ENCODE measurements around the gene HRK.

The HRK gene

GRCh38 chr12:116881325-116881876 lies at the start of gene HRK:
HRK (minus strand) TSS chr12:116881441; CDS start chr12:116881307, 134 bp downstream.
- DNase-seq: no peak

GRCh38 chr12:116929885-116930284 lies 48.6 kb upstream of the HRK start:
- no peak for DNase-seq

DNA sequence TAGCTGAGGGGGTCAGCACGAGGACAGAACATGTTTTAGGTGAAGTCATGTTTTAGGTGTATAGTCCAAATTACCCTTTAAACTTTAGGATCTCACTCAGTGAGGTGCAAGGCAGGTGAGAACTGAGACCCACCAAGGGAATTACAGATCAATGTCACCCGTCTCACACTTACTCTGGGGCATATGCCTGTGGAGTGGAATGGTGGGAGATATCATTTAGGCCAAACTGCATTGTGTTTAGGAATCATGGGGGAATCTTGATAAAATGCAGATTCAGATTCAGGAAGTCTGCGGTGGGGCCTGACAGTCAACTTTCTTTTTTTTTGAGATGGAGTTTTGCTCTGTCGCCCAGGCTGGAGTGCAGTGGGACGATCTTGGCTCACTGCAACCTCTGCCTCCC lies 47.3 kb upstream of the HRK start:
- DNase-seq: no peak

DNA sequence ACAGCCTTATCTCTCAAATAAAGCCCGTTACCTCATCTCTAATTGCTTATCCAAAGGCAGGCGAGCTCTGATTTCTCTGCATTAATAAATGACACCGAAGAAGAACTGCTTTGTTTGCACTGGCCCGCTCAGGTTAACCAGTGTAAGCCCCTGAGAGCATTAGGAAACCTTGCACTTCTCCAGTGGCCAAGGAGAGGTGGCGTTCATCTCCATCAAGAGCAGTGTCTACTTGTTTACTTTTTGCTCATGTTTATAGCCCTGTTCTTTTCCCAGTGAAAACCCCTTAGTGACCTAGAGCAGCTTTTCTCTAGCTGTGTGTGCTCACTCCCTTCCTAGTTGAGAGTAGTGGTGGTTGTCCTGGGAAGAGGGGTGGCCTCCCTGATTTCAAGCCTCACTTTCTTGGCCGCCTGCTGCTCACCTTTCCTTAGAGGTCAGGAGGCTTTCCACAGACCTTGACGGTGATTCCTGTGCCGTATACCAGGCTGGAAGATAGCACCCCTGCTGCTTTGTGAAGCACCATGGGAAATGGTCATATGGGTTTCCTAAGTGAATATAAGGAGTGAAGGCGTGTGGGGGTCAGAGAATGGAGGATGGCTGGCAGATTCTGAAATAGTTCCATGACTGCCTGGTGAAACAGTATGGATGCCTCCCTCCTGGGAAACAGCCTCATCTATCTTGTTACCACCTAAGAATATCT lies 46.2 kb upstream of the HRK start:
- no peak for DNase-seq

DNA sequence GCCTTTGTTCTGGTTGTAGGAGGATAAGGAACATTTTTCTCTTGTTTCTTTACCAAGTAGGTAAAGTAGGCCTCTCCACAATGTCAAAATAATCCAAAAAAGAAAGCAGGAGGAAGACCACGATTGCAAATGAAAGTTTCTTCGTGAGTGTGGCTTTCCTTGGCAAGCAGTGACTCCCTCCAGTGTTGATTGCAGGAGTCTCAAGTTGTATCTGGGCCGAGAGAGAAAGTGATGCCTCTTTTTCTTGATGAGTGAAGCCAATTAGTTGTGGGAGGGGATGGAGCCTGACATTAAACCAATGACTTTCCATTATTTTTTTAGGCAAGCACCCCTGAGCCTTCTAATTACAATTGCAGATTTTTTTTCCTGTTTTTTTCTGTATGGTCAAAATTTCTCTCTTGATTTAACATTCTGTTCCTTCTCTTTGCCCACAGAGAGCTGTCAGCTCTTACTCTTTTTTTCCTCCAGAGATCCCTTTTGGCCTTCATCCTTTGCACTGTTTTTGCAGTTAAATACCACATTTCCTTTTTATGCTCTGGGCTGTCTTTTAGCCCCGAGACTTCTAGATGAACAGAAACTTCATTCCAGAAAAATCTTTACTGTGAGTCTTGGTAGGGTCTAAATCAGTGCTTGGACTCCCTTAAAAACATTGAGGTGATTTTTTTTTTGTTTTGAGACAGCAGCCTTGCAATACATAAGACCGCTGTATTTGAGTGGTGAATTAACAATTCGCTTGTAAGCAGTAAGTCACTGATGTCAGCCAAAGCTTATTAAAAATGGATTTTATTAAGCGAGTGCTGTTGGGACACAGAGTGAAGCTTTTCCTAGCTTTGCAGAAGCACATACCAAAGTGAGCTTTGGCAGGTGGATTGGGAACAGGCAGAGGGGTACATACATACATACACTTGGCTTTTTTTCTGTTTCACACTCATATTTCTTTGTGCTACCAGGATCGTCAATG lies 45.3 kb upstream of the HRK start:
- DNase-seq: no peak

DNA sequence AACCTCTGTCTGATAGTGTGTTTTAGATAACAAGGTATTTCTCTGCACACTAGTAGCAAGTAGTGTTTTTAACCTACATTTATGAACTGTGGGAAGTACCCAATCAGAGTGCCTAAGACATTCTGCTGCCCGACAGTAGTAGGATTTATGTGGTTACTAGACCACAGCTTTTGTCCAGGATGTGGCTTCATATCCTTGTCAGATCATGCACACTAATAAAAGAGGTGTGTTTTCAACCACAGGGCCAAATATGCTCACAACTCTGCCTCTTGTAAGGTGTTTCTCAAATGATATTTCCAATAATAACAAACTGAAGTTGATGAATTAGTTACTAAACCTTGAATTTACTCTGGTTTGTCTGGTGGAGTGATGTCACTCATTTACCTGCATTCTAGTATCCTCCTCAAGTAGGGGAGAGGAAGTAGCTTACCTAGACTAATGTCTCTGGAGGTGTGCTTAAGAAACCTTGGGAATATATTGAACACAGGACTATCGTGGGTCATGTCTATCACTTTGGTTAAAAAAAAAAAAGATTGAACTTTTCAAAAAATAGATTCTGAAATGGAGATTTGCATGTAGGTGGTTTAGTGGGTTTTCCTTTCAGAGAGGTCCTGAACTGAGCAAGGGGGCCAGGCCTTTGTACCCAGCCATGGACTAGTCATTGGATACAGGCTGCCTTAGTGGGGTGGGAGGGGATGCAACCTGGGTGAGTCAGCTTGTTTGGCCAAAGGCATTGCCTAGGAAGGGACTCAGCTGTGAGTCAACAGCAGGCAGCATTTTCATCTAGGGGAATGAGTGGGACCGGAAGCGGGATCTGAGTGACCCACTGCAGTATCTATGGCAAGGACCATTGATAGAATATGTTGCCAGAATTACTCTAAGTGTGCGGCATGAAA lies 43.6 kb upstream of the HRK start:
- DNase-seq: peak in 1 of 2 donors; percentile 42

- no peak for DNase-seq
Observed at GRCh38 chr12:116922194-116922897, 41.1 kb upstream of the HRK start.

GRCh38 chr12:116920939-116921338 lies 39.7 kb upstream of the HRK start:
- no peak for DNase-seq

DNA sequence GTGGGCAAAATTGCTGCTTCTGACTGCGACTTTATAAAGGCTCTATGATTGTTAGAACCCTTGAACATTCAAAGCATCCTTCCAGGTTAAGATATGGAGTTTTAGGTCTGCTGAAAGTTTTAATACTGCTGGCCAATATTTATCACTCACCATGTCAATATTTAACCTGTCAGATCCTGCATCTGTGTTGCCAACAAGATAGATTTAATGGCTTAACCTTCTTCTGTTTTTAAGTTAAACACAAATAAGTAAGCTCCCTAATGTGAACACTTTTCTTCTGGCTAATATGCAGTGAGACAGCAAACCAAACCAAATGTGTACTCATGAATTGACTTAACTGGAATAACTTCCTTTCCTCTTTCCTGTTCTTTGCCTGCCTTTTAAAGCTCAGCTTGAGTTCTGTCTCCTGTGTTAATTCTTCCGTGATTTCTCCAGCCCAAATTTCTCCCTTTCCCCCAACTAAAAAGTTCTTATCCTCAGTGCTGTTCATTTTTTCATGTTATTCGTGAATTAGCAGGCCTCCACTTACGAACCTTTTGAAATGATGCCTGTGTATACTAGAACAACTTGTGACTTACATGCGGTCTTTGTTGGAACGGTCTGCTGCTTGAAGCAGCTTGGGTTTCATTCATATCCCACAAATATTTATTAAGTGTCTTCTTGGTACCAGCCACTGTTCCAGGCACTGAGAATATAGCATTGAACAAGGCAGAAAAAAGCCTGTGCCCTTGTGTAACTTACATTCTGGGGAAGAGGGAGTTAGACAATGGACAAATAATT lies 38.7 kb upstream of the HRK start:
- no peak for DNase-seq

- DNase-seq: no peak
Observed at GRCh38 chr12:116919247-116919661, 38.0 kb upstream of the HRK start.

GRCh38 chr12:116918464-116918863 lies 37.2 kb upstream of the HRK start:
- DNase-seq: no peak

- DNase-seq: no peak
Observed at GRCh38 chr12:116916714-116917114, 35.5 kb upstream of the HRK start.

DNA sequence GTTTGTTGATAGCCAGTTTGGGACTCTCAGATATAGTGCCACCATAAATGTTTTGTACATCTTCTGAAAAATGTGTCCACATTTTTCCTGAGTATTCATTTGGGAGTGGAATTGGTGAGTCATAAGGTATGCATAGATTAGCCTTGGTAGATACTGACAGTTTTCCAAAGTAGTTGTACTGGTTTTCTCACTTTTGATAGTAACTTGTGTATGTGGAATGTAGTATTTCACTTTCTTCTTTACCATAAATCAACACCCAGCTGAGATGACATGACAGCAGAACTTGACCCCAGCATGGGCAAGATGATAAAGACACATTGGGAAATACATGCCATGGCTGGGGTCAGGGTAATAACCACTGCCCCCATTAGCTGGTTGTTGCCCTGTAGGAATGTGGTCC lies 34.9 kb upstream of the HRK start:
- no peak for DNase-seq

DNA sequence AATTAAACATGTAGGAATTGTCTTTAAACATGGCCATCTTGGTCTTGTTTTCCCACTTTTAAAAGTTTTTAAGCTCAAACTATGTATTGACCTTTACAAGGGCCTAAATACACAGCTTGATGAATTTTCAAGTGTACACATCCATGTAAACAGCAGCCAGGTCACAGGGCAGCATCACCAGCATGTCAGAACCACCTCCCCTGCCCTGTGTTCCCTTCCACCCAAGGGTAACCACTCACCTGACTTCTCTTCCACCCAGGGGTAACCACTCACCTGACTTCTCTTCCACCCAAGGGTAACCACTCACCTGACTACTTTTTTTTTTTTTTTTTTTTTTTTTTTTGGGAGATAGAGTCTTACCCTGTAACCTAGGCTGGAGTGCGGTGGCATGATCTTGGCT lies 34.1 kb upstream of the HRK start:
- no peak for DNase-seq

- peak in 1 of 2 donors; percentile 21 for DNase-seq
Observed at GRCh38 chr12:116910645-116911451, 29.6 kb upstream of the HRK start, which contains the start of gene FBXW8. FBXW8 (plus strand) TSS chr12:116910950; CDS start chr12:116911038, 88 bp downstream.

- no peak for DNase-seq
Observed at GRCh38 chr12:116910280-116910644, 29.0 kb upstream of the HRK start.

GRCh38 chr12:116906285-116906684 lies 25.0 kb upstream of the HRK start:
- DNase-seq: no peak

DNA sequence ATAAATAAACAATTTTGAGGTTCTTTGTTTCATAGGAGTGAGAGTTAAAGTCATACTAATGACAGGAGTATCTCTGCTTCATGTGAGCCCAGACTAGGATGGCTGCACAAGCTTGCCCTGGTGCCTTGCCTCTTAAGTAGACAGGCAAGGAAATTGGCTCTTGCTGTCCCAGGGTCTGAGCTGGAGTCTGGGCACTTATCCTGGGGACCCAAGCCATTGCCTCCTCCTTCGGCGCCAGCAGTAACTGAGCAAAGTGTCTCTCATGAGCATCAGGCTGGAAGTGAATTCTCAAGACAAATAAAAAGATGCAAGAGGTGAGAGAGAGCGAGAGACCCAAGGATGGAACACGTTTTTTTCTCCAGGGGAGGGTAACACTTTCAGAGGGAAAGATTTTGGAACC lies 22.6 kb upstream of the HRK start:
- DNase-seq: no peak

GRCh38 chr12:116901612-116902011 lies 20.4 kb upstream of the HRK start:
- no peak for DNase-seq

DNA sequence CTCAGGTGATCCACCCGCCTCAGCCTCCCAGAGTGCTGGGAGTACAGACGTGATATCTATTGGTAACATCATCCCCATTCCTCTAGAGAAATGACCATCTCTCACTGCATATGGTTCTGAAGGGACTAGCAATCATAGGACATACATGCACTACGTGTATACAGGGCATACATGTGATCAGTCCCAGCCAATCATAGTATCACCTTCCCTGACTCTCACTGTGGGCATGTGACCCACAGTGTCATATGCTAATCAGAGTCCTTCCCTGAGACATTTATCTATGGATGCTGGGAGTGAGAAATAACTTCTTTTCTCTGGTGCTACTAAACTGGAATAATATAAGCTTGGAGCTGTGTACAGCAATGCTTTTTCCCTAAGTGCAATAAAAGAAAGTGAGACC lies 17.4 kb upstream of the HRK start:
- no peak for DNase-seq
